Dermis microvascular lymphatic vessel endothelial cell (primary cell): Measurements from ENCODE around the gene ZNF415. TPM values are rescaled to one million over a fixed set of nuclear protein-coding genes. Genes with fewer than 3 reads are reported as not detected.
"Not testable (repeated sequence)": the region's sequence is repeated elsewhere in the genome, so short reads cannot be mapped to it uniquely, and the experiment has no call there.

Experiments used
- DNase-seq, 2 donors: peaks; one replicate each; pipeline versions ENCODE4 v3.0.0 to v3.0.0-alpha.2; 2010; ENCODE audit warnings: low read depth in 2 of 2
- total RNA-seq: library from RNA; depleted of rRNA; stranded (reverse); fragments of >200 nt; gene quantifications from 2 replicates; pipeline ENCODE4 v1.2.1, GENCODE V29; 2014

Gene ZNF415
- total RNA-seq, 1 donor from 2014 or later, result 1.2 TPM

GRCh38 chr19:53102756-53103233 lies 29.9 kb downstream of the ZNF415 start:
- DNase-seq, result peak in 1 of 2 donors; percentile 36

- no peak for DNase-seq
These were observed 30.4 kb downstream of the ZNF415 start for GRCh38 chr19:53102206-53102755.

- DNase-seq, result no peak
These were observed 31.2 kb downstream of the ZNF415 start for GRCh38 chr19:53101518-53101917.

- DNase-seq, result not testable (repeated sequence)
These were observed 34.1 kb downstream of the ZNF415 start for GRCh38 chr19:53098570-53098969.

GRCh38 chr19:53096982-53097690 lies 35.6 kb downstream of the ZNF415 start:
- DNase-seq, result not testable (repeated sequence)

GRCh38 chr19:53096579-53096978 lies 36.1 kb downstream of the ZNF415 start:
- DNase-seq, result not testable (repeated sequence)

GRCh38 chr19:53094754-53095575 lies 37.7 kb downstream of the ZNF415 start:
- no peak for DNase-seq

- DNase-seq, result no peak
These were observed 40.0 kb downstream of the ZNF415 start for GRCh38 chr19:53092723-53093122.

- DNase-seq, result no peak
These were observed 41.1 kb downstream of the ZNF415 start for GRCh38 chr19:53091413-53092254.

GRCh38 chr19:53088091-53088490 lies 44.6 kb downstream of the ZNF415 start:
- DNase-seq, result peak in 1 of 2 donors; percentile 38

GRCh38 chr19:53086949-53087348 lies 45.8 kb downstream of the ZNF415 start:
- peak in 1 of 2 donors; percentile 87 for DNase-seq

GRCh38 chr19:53085496-53085895 lies 47.2 kb downstream of the ZNF415 start:
- DNase-seq, result no peak

GRCh38 chr19:53082929-53083328 lies 49.8 kb downstream of the ZNF415 start:
- no peak for DNase-seq

- no peak for DNase-seq
These were observed 53.3 kb downstream of the ZNF415 start for GRCh38 chr19:53079313-53079924.

GRCh38 chr19:53078668-53079067 lies 54.0 kb downstream of the ZNF415 start:
- no peak for DNase-seq

- peak; percentile 28 to 81 for DNase-seq
These were observed 55.7 kb downstream of the ZNF415 start for GRCh38 chr19:53076984-53077383.

GRCh38 chr19:53068834-53069233 lies 63.9 kb downstream of the ZNF415 start:
- DNase-seq, result no peak

GRCh38 chr19:53068199-53068598 lies 64.5 kb downstream of the ZNF415 start:
- DNase-seq, result no peak

GRCh38 chr19:53057904-53058580 lies 74.7 kb downstream of the ZNF415 start:
- DNase-seq, result peak in 1 of 2 donors; percentile 14
